ENCODE results near the gene RPS6KA4.

The RPS6KA4 gene

GRCh38 chr11:64348383-64349024 is 10.5 kb upstream of the RPS6KA4 start:
- DNase-seq (ENCODE audit: low read depth, low spot score) = no peak

- DNase-seq (ENCODE audit: low read depth, low spot score) = no peak
These were observed 10.0 kb upstream of the RPS6KA4 start for GRCh38 chr11:64349025-64349387.

- no peak for DNase-seq (ENCODE audit: low read depth, low spot score)
These were observed 9.6 kb upstream of the RPS6KA4 start for GRCh38 chr11:64349404-64349803.

GRCh38 chr11:64351136-64351631 is 7.8 kb upstream of the RPS6KA4 start:
- no peak for DNase-seq (ENCODE audit: low read depth, low spot score)

- DNase-seq (ENCODE audit: low read depth, low spot score) = no peak
These were observed 6.6 kb upstream of the RPS6KA4 start for GRCh38 chr11:64352099-64352994.

GRCh38 chr11:64352995-64353714 is 5.8 kb upstream of the RPS6KA4 start:
- no peak for DNase-seq (ENCODE audit: low read depth, low spot score)

- DNase-seq (ENCODE audit: low read depth, low spot score) = no peak
These were observed 5.1 kb upstream of the RPS6KA4 start for GRCh38 chr11:64353715-64354506.

GRCh38 chr11:64355078-64355940 is 3.7 kb upstream of the RPS6KA4 start:
- no peak for DNase-seq (ENCODE audit: low read depth, low spot score)

- no peak for DNase-seq (ENCODE audit: low read depth, low spot score)
These were observed 2.2 kb upstream of the RPS6KA4 start for GRCh38 chr11:64356498-64357411.

GRCh38 chr11:64357446-64357845 is 1.5 kb upstream of the RPS6KA4 start:
- DNase-seq (ENCODE audit: low read depth, low spot score) = no peak

- no peak for DNase-seq (ENCODE audit: low read depth, low spot score)
These were observed 942 bp upstream of the RPS6KA4 start for GRCh38 chr11:64357904-64358535.

- DNase-seq (ENCODE audit: low read depth, low spot score) = no peak
These were observed 441 bp upstream of the RPS6KA4 start for GRCh38 chr11:64358536-64358906.

- DNase-seq (ENCODE audit: low read depth, low spot score) = no peak
These were observed 917 bp downstream of the RPS6KA4 start for GRCh38 chr11:64359712-64360445.

- DNase-seq (ENCODE audit: low read depth, low spot score) = no peak
These were observed 1.5 kb downstream of the RPS6KA4 start for GRCh38 chr11:64360448-64360921.

GRCh38 chr11:64361659-64362058 is 2.7 kb downstream of the RPS6KA4 start:
- no peak for DNase-seq (ENCODE audit: low read depth, low spot score)

- no peak for DNase-seq (ENCODE audit: low read depth, low spot score)
These were observed 3.4 kb downstream of the RPS6KA4 start for GRCh38 chr11:64362339-64362738.

- no peak for DNase-seq (ENCODE audit: low read depth, low spot score)
These were observed 5.5 kb downstream of the RPS6KA4 start for GRCh38 chr11:64364435-64364834.

- no peak for DNase-seq (ENCODE audit: low read depth, low spot score)
These were observed 5.9 kb downstream of the RPS6KA4 start for GRCh38 chr11:64364911-64365310.
